ENCODE measurements around the gene CTIF.
"Not testable (repeated sequence)": the region's sequence is repeated elsewhere in the genome, so short reads cannot be mapped to it uniquely, and the experiment has no call there.

The CTIF gene

DNA sequence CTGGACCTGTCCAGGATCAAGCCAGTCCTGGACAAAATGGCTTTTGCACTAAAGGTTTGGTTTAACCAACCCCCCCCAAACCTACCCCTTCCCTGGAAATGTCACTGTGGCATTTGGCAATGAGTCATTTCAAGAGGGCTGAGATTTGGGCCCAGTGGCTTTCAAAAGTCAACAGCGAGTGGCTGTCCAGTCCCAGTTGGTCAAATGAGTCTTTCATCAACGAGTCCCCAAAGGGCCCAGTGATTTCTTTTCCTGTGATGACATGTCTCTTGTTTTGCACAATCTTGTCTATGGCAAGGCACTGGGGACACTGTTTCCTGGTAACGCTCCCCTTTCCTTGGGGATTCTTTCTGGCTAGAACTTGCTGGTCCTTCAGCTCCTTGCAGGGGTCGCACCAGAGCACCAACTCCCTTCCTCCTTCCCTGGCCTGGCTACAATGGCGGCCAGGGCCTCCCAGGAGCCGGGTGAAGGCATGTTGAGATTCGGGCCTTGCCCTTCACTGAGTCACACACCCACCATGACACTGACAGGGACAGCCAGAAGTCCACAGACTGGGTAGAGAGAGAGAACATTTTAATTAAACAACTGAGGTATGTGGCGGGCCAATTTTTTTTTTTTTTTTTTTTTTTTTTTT, 324.7 kb downstream of the CTIF start:
- Histone ChIP-seq H3K9ac (ENCODE audit: low read depth, low read length) (no peak overlapping the region), H3K27me3 (ENCODE audit: insufficient read depth, low read length) (no peaks in the 10 kb centered on the region), H3K4me1 (ENCODE audit: insufficient read depth, low read length) (peaks cover 25% of the 10 kb centered on the region; the same call in 1 of the 2 replicates), H3K27ac (ENCODE audit: low read length) (no peak overlapping the region), H3K9me3 (ENCODE audit: insufficient read depth, low read depth, low read length) (no peaks in the 10 kb centered on the region), H3K36me3 (ENCODE audit: insufficient read depth, low read depth, low read length) (no peaks in the 10 kb centered on the region), H3K4me3 (ENCODE audit: low read length) (no peak overlapping the region)

DNA sequence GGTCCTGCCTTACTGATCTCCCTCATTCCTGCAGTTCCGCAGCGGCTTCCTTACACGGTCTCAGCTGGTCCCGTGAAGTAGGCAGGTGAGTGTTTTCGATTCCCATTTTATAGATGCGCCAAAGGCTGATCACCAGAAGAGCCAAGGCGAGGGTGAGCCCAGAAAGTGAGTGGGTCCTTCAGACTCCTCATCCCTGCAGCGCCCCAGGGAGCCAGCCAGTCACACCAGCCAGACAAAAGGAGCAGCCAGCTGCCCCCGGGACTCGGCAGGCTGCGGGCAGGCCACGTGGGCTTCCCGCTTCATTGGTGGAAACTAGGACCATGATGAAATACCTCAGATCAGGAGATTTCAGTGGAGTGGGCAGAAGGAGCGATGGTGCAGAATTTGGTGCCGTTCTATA, 326.0 kb downstream of the CTIF start:
- H3K4me3 ChIP-seq (ENCODE audit: low read length), result no peak overlapping the region
- peaks cover 14% of the 10 kb centered on the region; the same call in 1 of the 2 replicates for H3K4me1 ChIP-seq (ENCODE audit: insufficient read depth, low read length)
- no peaks in the 10 kb centered on the region for H3K27me3 ChIP-seq (ENCODE audit: insufficient read depth, low read length)

DNA sequence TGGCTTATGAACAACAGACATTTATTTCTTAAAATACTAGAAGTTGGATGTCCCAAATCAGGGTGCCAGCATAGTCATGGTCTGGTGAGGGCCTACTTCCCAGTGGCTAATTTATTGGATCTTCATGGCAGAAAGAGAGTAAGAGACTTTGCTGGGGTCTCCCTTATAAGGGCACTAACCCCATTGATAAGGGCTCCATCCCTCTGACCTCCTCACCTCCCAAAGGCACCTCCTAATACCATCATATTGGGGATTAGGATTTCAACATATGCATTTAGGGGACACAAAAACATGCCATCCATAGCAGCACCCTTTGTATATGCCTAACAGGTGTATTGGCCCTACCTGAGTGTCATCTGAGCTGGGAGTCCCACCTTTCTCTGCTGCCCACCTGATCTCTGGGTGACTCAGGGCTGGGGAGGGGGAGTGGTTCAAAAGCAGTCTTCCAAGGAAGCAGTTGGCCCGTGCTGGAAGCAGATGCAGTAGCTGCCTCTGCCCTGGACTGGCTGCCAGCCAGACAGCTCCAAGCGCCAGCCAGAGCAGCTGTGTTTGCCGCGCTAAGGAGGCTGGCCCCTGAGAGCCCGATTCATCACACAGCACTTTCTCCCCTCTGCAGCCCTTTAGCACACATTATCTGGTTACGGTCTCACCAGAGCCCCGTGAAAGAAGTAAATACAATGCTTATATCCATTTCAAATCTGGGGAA, 327.4 kb downstream of the CTIF start:
- Histone ChIP-seq H3K9ac (ENCODE audit: low read depth, low read length) (no peak overlapping the region), H3K36me3 (ENCODE audit: insufficient read depth, low read depth, low read length) (no peaks in the 10 kb centered on the region), H3K27ac (ENCODE audit: low read length) (no peak overlapping the region), H3K9me3 (ENCODE audit: insufficient read depth, low read depth, low read length) (no peaks in the 10 kb centered on the region), H3K4me1 (ENCODE audit: insufficient read depth, low read length) (peaks cover 3% of the 10 kb centered on the region; the same call in 1 of the 2 replicates), H3K27me3 (ENCODE audit: insufficient read depth, low read length) (no peaks in the 10 kb centered on the region), H3K4me3 (ENCODE audit: low read length) (no peak overlapping the region)

More for the DNA sequence above, 326.0 kb downstream of the CTIF start:
- Histone ChIP-seq H3K36me3 (ENCODE audit: insufficient read depth, low read depth, low read length) (no peaks in the 10 kb centered on the region), H3K9ac (ENCODE audit: low read depth, low read length) (no peak overlapping the region), H3K9me3 (ENCODE audit: insufficient read depth, low read depth, low read length) (no peaks in the 10 kb centered on the region), H3K27ac (ENCODE audit: low read length) (no peak overlapping the region)

DNA sequence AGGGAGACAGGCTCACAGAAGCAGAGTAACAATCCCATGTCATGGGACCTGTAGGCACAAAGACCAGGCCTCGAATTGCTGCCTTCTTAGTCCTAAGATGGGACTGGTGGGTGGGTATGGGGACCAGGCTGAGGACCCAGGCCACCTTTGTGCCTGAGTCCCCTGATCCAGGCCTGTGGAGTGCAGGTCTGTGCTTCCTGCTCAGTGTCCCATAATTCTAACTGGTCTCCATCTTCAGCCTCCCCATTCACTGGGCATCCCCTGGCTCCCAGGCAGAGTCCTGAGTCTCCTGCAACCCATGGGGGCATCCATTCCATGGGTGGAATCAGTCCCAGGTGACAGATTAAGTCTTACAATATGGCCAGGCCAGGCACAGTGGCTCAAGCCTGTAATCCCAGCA, 328.0 kb downstream of the CTIF start:
- no peak overlapping the region for H3K4me3 ChIP-seq (ENCODE audit: low read length)
- no peak overlapping the region for H3K9ac ChIP-seq (ENCODE audit: low read depth, low read length)
- H3K36me3 ChIP-seq (ENCODE audit: insufficient read depth, low read depth, low read length), result no peaks in the 10 kb centered on the region
- H3K4me1 ChIP-seq (ENCODE audit: insufficient read depth, low read length), result no peaks in the 10 kb centered on the region
- H3K27ac ChIP-seq (ENCODE audit: low read length), result no peak overlapping the region
- H3K9me3 ChIP-seq (ENCODE audit: insufficient read depth, low read depth, low read length), result no peaks in the 10 kb centered on the region
- no peaks in the 10 kb centered on the region for H3K27me3 ChIP-seq (ENCODE audit: insufficient read depth, low read length)

DNA sequence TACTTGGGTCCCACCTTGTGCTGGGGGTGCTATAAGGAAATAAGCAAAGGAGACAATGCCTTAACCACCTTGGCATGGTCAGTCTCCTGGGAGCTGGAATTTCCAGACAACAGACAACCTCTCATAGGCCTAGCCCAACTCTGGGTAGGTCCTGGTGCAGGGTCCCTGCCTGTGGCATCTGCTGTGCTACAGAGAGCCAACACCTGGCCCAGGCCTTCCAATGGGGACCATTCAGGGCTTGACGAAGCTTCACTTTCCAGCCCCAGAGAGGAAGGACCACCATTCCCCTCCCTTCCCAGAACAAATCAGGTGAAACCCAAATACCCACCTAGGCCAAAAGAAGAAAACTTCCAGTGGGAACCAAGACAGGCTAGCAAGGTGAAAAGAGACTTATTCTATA, 329.1 kb downstream of the CTIF start:
- Histone ChIP-seq H3K27ac (ENCODE audit: low read length) (no peak overlapping the region), H3K4me1 (ENCODE audit: insufficient read depth, low read length) (no peaks in the 10 kb centered on the region; the same call in 1 of the 2 replicates), H3K27me3 (ENCODE audit: insufficient read depth, low read length) (no peaks in the 10 kb centered on the region), H3K4me3 (ENCODE audit: low read length) (no peak overlapping the region), H3K36me3 (ENCODE audit: insufficient read depth, low read depth, low read length) (no peaks in the 10 kb centered on the region), H3K9me3 (ENCODE audit: insufficient read depth, low read depth, low read length) (no peaks in the 10 kb centered on the region), H3K9ac (ENCODE audit: low read depth, low read length) (no peak overlapping the region)

DNA sequence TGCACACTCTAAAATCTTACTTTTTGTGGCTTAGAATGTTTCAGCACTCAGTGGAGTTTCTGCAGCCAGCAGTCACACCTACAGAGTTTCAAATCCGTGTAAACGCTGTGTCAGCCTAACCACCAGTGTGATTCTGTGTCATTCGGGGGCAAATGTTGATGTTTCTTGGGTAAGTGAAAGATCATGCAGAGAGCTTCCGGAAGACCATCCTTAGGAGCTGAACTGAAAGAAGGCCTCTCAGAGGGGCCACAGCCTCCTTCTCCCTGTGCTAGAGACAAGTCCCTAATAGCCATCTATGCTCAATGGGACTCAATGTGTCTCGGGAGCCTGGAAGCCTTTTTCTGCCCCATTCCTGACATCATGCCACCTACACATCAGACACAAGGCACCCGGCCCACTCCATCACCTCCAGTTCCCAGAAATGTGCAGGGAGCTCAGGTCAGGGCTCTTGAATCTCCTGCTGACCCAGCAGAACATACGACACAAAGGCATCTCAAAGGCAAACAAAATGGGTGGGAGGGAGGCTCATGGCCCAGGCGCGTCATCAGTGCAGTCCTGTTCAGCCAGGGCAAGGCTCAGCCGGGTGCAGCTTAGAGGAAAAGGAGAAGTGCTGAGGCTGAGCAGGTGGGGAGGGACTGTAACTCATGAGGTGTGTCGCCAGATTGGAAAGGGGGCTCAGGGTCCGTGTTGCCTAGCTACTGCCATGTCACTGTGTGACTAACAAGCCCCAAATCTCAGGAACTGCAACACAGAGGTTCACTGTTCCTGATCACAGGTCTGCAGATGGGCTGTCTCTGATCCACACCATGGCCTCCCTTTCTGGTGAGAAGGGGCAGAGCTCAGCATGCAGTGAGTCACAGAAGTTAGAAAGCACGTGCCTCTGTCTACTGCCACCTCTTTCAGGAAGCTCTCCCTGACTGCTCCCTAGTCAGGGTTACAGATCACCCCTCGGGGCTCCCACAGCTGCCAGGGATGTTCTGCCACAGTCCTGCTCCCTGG, 329.9 kb downstream of the CTIF start:
- H3K4me1 ChIP-seq (ENCODE audit: insufficient read depth, low read length), result no peaks in the 10 kb centered on the region; the same call in 1 of the 2 replicates
- H3K4me3 ChIP-seq (ENCODE audit: low read length), result no peak overlapping the region
- H3K9ac ChIP-seq (ENCODE audit: low read depth, low read length), result no peak overlapping the region
- no peak overlapping the region for H3K27ac ChIP-seq (ENCODE audit: low read length)
- H3K9me3 ChIP-seq (ENCODE audit: insufficient read depth, low read depth, low read length), result no peaks in the 10 kb centered on the region
- H3K27me3 ChIP-seq (ENCODE audit: insufficient read depth, low read length), result no peaks in the 10 kb centered on the region
- H3K36me3 ChIP-seq (ENCODE audit: insufficient read depth, low read depth, low read length), result no peaks in the 10 kb centered on the region

DNA sequence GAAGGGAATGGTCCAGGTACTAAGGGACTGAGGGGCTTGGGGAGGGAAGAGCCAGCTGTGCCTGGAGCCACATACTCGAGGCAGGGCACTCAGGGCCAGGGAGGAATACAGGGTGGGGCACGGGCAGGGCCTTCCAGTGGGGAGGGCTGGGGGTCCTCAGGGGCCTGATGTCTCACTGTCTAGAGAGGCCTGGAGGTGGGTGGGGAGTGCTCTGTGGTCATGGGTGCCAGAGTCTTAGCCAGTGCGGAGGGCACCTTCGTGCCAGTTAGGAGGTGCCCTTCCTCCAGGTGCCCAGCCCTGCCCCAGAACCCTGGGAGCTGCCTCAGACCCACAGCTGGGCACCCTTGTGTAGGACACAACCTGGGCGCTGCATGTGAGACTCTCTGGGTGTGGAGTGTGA, 330.8 kb downstream of the CTIF start:
- H3K9me3 ChIP-seq (ENCODE audit: insufficient read depth, low read depth, low read length), result no peaks in the 10 kb centered on the region
- H3K27ac ChIP-seq (ENCODE audit: low read length), result no peak overlapping the region
- H3K4me1 ChIP-seq (ENCODE audit: insufficient read depth, low read length), result no peaks in the 10 kb centered on the region; the same call in 1 of the 2 replicates
- H3K27me3 ChIP-seq (ENCODE audit: insufficient read depth, low read length), result no peaks in the 10 kb centered on the region
- H3K36me3 ChIP-seq (ENCODE audit: insufficient read depth, low read depth, low read length), result no peaks in the 10 kb centered on the region
- H3K9ac ChIP-seq (ENCODE audit: low read depth, low read length), result no peak overlapping the region
- no peak overlapping the region for H3K4me3 ChIP-seq (ENCODE audit: low read length)

DNA sequence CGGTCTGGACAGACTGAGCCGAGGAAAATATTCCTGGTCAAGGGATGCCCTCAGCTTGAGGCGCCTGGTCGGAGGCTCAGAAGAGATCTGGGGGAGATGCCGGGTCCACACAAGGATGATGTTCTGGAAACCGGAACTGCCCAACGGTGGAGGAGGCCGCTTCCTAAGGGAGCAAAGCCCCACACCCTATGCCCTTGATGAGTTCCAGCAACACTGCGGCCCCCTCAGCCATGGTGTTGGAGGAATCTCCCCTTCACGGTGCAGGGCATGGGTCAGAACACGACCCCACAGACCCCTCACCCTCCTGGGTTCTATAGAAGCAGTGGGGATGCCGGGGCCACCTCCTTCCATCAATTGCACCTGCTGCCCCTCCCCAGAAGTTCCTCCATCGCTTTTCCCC, 332.1 kb downstream of the CTIF start:
- H3K9me3 ChIP-seq (ENCODE audit: insufficient read depth, low read depth, low read length); H3K27me3 ChIP-seq (ENCODE audit: insufficient read depth, low read length); H3K4me1 ChIP-seq (ENCODE audit: insufficient read depth, low read length); H3K27ac ChIP-seq (ENCODE audit: low read length); H3K4me3 ChIP-seq (ENCODE audit: low read length); H3K9ac ChIP-seq (ENCODE audit: low read depth, low read length); H3K36me3 ChIP-seq (ENCODE audit: insufficient read depth, low read depth, low read length): not testable (repeated sequence)

DNA sequence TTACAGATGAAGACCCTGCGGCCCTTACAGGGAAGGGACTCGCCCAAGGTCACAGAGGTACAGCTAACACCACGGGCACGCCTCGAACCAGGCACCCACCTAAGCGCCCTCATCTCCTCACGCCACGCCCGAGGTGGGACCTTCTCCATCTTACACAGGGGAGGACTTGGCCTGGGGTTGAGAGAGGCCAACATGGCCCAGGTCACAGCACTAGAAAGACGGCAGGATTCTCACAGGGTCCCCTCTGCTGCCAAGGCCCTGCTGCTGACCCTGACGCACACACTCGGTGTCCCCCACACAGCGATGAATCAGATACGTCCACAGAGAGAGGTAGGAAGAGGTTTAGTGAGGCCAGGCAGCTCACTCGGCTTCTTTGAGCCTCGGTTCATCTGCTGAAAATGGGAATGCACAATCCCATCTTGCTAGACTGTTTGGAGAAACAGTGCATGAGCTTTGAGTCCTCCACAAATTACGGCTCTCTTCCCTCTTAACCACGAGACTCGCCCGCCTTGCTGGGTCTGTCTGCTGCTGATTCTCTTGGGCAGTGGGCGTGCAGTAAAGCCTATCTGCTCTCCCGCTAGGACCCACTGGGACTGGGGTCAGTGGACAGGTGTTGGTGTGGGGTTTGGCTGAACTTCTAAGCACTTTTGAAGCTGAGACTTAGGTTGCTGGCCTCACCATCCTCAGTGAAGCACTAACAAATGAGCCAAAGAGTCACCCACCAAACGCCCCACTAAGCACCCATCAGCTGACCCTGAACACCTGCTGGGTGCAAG, 332.7 kb downstream of the CTIF start:
- Histone ChIP-seq H3K9me3 (ENCODE audit: insufficient read depth, low read depth, low read length) (no peaks in the 10 kb centered on the region), H3K4me3 (ENCODE audit: low read length) (no peak overlapping the region), H3K4me1 (ENCODE audit: insufficient read depth, low read length) (no peaks in the 10 kb centered on the region; the same call in 1 of the 2 replicates), H3K27ac (ENCODE audit: low read length) (no peak overlapping the region), H3K9ac (ENCODE audit: low read depth, low read length) (no peak overlapping the region), H3K36me3 (ENCODE audit: insufficient read depth, low read depth, low read length) (no peaks in the 10 kb centered on the region), H3K27me3 (ENCODE audit: insufficient read depth, low read length) (no peaks in the 10 kb centered on the region)

DNA sequence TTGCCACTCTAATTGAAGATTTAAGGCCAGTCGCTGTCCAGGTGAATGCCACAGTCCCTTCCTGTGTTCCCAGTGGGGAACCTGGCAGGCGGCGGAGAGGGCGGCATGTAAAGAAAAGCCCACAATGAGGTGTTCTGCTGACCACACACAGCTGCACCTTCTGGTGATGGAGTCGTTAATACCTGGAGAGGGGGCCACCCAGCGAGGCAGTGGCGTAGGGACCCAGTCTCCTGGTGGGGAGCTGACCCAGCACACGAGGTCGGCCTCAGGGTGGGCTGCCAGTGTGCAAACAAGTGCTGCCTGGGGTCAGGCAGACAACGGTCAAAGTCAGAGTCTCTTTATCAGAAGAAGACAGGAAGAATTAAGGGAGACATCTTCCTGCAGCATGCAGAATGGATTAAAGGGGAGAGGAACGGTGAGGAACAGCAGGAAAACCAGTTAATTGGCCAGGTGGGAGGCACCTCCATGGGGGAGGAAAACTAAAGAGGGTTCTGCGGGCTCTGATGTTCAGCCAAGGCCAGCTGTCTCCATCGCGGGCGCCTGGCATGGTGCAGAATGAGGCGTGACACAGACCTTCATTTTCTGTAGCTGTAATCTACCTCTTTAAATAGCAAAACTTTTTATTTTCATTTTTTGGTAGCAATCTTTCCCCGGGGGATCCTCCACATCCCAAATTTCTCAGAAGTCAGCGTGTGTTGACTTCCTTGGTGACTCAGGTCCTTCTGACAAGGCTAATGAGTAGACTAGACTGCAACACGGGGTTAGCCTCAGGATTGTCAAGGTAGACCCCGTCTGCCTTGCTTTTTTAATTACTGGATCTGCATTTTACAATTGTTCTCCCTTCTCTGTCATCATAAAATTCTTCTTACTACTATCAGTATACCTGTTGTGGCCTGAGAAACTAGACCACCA, 333.7 kb downstream of the CTIF start:
- no peaks in the 10 kb centered on the region for H3K36me3 ChIP-seq (ENCODE audit: insufficient read depth, low read depth, low read length)
- no peaks in the 10 kb centered on the region; the same call in 1 of the 2 replicates for H3K4me1 ChIP-seq (ENCODE audit: insufficient read depth, low read length)
- H3K27ac ChIP-seq (ENCODE audit: low read length), result no peak overlapping the region
- H3K9ac ChIP-seq (ENCODE audit: low read depth, low read length), result no peak overlapping the region
- H3K4me3 ChIP-seq (ENCODE audit: low read length), result no peak overlapping the region
- no peaks in the 10 kb centered on the region for H3K9me3 ChIP-seq (ENCODE audit: insufficient read depth, low read depth, low read length)
- no peaks in the 10 kb centered on the region for H3K27me3 ChIP-seq (ENCODE audit: insufficient read depth, low read length)

All from iPS-20b (cell line).